ENCODE data around the gene MMEL1.
"Not testable (repeated sequence)": the region's sequence is repeated elsewhere in the genome, so short reads cannot be mapped to it uniquely, and the experiment has no call there.

Gene MMEL1

GRCh38 chr1:2625748-2626147, 7.1 kb downstream of the MMEL1 start:
- not testable (repeated sequence) for DNase-seq

DNA sequence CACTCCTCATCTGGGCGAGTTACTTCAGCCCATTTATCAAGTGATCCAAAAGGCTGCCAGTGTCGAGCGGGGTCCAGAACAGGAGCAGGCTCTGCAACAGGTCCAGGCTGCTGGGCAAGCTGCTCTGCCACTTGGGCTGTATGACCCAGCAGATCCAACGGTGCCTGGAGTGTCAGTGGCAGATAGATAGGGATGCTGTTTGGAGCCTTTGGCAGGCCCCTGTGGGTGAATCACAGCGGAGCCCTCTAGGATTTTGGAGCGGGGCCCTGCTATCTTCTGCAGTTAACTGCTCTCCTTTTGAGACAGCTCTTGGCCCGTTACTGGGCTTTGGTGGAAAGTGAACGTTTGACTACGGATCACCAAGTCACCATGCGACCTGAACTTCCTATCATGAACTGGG, 7.5 kb downstream of the MMEL1 start:
- no peak for DNase-seq

- DNase-seq: no peak
Observed at GRCh38 chr1:2624735-2625300, 8.0 kb downstream of the MMEL1 start.

DNA sequence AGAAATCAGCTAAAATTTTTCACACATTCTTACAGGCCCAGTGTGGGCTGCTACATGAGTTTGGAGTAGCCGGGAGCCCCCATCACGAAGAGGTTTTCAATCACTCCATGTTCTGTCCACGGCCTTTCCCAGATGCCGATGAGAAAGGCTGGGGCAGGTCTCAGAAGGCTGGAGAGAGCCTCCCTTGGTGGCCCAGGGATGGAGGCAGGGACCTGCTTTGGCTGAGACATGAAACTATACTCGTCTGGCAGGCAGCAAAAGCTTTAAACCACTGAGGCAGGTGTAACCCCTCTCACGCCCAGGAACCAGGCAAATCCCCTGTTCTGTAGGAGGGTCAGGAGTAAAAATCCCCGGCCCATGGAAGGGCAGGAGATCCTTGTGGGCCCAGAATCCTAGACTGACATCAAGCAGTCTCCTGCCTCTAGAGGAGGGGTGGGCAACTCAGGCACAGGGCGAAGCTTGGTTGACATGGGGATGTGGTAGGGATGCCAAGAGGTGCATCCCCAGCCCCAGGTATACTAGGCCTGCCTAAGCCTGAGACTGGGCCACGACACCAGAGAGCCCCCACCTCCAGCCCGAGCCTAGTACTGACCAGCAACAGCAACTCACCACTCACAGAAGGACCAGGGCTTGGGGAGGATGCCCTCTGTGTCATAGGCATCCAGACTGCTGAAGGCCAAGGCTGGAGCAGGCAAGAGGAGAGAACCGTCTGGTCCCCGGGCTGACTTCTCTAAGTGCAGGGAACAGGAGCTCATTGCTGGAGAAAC, 9.1 kb downstream of the MMEL1 start:
- no peak for DNase-seq

GRCh38 chr1:2617971-2618470, 14.8 kb downstream of the MMEL1 start:
- no peak for DNase-seq

DNA sequence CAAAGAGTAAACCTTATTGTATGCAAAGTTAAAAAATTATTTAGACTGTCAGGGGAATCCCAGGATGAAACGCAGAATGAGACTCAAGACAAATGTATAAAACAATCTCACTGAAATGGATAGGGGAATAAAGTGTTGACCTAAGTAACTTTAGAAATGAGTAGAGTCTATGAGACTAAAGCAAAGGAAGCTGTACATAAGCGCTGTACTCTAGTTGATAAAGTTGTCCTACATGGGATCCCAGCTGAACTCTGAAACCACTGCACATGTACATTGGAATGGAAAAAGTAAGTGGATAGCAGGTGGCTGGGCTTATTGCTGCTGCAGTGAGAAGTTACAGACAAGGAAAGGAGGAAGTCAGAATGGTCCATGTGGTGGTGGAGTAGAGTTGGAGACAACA, 18.7 kb downstream of the MMEL1 start:
- no peak for DNase-seq

DNA sequence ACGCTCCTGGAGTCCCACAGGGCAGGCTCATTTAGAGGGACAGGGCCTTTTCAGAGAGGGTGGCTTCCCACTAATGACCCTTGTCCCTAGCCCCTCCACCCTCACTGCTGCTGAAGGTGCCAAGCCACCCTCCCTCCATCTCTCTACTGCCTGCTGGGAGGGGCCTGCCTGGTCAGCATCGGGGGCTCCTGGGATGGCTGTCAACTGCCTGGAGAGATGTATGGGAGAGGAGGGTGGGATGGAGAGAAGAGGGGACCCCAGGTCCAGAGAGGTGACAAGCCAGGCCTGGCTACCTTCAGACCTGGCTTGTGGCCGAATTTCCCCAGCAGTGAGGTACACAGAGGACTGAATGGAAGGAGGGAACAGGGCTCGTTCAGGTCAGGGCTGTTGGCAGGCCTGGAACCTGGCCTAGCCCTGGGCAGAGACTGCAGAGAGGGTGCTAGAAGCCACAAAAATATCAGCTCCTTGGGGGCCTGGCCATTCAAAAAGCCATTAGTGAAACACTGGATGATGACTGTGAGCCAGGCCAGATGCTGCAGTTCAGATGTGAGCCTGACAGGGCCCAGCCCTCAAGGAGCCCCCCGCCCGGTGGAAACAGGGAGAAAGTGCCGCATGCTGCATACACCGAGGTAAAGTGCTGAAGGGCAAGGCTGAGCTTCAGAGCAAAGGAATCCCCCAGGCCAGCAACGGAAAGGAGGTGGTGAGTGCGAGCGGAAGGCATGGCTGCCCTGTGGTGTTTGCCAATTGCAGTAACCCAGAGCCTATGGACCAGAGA, 20.0 kb downstream of the MMEL1 start:
- no peak for DNase-seq

GRCh38 chr1:2611621-2612437, 21.0 kb downstream of the MMEL1 start:
- DNase-seq: no peak

- DNase-seq: no peak
Observed at GRCh38 chr1:2611031-2611501, 21.8 kb downstream of the MMEL1 start.

DNA sequence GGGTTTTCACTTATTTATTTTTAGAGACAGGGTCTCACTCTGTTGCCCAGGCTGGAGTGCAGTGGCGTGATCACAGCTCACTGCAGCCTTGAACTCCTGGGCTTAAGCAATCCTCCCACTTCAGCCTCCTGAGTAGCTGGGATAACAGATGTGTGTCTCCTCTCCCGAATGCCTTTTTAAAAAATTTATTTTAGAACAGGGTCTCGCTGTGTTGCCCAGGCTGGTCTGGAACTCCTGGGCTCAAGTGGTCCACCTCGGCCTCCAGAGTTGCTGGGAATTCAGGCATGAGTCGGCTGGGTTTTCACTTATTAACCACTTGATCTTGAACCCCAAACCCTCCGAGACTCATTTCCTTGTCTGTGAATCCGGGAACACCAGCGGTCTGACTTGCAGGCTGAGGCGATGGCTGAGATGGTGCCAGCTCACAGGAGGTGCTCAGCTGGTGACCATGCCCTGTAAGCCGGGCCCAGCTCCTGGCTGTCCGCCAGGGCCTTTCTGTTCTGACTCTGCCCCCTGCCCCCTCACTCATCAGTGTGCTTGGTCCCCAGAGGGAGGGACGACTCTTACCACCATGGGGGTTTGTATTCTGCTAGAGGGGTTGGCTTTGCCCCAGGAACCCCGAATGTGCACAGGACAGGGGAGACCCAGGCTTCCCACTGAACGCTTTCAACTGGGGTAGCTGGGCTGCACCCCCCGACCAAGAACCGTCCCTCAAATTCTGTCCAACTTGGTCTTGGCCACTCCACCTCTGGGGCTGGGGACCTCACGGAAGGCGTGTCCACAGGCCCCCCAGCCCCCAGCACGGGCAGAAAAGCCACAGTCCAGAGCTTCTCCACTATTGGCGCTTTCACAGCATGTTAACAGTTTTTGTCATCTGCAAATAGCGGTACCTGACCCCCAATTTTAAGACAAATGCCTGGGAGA, 22.5 kb downstream of the MMEL1 start:
- no peak for DNase-seq

GRCh38 chr1:2609319-2610035, 23.3 kb downstream of the MMEL1 start:
- no peak for DNase-seq

DNA sequence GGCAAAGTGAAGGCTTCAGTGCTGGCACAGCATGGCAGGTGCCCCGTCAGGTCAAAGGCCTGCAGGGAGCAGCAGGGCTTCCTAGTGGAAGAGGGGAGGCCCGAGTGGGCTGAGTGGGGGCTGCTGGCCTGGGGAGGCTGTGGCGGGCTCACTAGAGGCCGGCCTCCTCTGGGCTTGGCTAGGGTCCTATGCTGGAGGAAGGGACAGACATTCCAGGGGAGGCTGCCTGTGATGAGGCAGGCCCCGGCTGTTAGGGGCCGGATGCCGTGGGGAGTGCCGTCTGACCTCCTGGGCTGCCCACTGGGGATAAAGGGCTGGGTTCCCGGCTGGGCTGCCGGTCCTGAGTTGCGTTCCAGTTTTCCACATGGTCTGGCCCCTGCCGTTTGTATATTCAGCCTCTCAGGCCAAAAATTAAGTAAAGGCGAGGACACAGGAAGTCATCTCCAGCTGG, 25.1 kb downstream of the MMEL1 start:
- DNase-seq: no peak

DNA sequence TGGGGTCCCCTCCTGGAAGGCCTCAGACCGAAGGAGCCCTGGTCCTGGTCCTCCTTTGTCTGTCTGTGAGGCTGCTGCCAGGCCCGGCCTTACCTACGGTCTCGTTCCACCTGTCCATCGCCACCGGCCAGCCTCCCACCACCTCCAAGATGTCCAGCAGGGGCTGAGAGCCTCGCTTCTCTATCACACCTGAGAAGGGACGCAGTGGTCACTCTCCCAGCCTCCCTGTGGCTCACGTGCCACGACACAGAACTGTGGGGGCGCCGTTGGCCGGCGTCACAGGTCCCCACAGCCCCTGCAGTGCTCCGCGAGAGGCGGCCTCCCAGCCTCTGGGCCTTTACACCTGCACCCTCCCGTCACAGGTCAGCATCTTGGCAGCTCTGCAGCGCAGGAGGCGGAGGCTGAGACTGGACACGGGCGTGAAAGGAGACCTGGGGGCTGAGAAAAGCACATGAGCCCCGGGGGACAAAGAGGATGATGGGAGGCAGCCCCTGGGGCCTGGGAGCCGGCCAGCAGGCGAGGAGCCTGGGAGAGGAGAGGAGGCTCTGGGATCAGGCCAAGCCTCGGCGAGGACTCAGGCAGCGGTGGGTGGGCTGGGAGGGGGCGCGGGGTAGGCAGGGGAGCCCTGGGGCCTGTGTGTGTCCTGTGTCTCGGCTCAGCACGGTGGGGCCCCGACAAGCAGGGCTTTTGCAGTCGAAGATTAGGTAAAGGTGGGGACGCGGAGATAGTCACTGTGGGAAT, 25.8 kb downstream of the MMEL1 start:
- DNase-seq: no peak

DNA sequence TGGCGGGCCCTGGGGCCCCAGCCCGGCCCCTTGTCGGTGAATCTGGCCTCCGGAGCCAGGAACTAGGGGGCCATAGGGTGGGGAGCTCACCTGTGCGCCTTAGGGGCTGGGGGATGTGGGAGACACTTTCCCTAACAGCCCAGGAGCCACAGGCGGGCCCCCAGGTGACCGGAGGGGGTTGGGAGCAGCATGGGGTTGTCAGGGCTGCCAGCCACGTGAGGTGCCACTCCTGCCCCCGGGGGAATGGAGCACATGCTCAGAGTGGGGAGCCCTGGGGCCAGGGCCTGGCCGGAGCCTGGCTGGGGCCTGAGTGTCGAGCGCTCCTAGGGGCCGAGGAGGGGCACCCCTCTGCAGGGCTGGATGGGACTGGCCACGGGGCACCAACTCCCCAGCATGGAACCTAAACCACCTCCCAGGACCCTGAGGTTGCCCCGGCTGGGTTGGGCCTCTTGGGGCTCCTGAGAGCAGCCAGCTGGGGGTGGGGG, 26.4 kb downstream of the MMEL1 start:
- DNase-seq: no peak

- DNase-seq: no peak
Observed at GRCh38 chr1:2605509-2606395, 27.1 kb downstream of the MMEL1 start.

- no peak for DNase-seq
Observed at GRCh38 chr1:2604844-2605508, 27.8 kb downstream of the MMEL1 start.

DNA sequence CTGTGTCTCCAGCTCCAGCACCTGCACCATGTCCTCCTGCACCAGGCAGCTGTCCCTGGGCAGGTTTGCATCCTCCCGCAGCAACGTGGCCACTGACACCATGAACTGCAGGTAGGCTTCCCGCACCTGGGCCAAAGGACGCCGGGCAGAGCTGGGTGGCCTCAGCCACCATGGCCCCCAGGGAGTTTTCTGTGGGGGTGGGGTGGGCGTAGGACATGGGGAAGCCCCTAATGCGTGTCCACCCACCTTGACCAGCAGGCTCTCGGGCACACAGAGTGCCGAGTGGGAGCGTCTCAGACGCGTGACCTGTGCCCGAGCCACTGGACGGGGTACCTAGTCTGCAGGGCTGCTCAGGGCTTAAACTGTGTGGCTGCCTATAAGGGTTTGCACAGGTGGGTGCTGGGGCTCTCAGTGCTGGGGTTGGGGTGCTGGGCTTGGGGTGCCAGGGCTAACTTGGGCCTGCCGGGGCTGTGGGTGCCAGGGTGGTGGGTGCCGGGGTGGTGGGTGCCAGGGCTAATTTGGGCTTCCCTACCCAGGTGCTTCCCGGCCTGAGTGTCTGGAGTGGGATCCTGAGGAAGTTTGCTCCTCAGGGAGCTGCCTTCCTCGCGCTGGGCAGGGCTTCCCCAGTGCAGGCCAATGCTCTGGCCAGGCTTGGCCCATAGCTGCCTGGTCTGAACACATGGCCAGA, 28.5 kb downstream of the MMEL1 start:
- no peak for DNase-seq

Data from NCI-H524 treated with DMSO at 0.1 percent for 48 hours (cell line).